ENCODE results near the gene PFKP.
"Not testable (repeated sequence)": the region's sequence is repeated elsewhere in the genome, so short reads cannot be mapped to it uniquely, and the experiment has no call there.

PFKP gene

DNA sequence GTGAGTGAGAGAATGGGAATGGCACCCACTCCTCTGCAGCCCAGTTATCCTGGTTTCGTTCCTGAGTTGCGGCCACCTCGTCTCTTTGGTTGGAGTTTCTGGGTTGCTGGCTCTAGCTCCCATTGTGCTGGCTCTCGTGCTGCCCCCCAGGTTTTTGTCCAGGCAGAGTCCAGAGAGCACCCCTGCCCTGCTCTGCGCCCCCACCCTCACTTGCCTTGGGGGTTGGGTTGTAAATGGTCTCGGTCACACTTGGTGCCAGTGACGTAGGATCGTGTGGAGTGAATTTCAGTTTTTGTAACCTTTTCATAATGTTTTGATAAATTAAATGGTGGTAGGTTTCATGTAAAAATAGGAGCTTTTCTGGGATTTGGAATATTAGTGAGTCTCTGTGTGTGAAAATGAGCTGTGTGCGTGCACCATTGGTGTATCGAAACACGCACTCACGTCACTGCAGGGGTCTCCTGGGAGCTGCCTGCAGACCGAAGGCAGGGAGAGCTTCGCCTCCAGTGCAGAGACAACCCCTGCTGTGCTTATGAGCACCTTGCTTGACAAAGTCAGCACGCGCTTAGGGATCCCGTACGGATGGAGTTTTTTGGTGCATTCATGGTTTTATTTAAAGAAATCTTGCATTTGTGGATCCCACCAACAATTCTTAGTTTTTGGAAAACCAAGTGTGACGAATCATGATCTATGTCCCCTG, 32.9 kb downstream of the PFKP start:
- DNase-seq: no peak

DNA sequence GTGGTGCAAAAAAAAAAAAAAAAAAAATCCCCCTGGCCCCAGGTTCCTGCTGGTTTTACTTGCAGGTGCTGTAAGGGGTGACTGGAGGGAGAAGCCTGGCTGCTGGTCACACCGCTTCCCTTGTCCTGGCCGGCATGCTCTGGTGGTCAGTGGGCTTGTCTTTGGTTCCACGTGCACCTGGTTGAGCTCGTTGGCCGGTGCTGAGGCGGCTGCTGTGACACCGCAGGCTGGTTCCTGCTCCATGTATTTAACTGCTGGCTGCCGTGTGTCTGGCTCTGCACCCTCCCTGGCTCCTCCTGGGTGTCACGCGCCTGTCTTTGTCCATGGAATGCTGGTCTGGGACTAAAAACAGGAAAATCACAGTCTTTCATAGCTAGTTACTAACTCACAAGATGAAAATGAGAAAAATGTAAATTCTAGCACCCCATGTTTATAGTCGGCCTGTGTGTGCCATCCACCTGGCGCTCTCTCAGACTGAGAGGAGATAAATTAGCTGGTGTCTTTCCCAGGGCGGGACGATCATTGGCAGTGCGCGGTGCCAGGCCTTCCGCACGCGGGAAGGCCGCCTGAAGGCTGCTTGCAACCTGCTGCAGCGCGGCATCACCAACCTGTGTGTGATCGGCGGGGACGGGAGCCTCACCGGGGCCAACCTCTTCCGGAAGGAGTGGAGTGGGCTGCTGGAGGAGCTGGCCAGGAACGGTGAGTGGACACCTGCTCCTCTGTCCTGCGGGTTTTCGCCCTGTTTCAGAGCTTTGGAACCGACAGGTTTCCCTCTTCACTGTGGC, 33.7 kb downstream of the PFKP start:
- DNase-seq: no peak

DNA sequence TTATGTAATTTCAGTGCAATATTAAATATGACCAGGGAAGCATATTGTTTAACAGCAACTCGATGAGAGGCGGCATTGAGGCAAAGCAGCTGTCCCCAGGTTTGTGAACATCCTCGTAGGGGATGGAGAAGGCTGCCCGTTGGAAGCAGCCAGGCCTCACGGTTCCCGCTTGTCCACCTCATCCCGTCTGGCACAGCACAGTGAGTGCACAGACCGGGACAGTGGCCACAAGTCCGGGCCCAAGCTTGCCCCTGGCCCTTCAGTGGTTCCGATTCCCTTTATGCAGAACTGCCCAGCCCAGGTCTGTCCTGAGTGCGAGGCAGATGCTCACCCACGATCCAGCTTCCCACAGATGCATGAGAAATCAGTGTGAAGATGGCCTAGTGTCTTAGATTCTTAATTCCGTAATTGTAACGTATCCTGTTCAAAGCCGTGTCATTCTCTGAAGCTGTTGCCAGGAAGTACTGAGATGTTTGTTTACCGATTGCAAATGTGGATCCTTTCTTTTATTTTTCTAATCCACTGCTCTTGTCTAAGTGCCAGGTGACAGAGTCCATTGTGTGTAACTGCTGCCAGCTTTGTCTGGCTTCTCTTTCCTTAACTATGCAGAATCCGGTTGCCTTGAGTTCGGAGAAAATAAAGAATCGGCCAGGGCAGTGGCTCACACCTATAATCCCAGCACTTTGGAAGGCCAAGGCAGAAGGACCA, 35.5 kb downstream of the PFKP start:
- DNase-seq: no peak

DNA sequence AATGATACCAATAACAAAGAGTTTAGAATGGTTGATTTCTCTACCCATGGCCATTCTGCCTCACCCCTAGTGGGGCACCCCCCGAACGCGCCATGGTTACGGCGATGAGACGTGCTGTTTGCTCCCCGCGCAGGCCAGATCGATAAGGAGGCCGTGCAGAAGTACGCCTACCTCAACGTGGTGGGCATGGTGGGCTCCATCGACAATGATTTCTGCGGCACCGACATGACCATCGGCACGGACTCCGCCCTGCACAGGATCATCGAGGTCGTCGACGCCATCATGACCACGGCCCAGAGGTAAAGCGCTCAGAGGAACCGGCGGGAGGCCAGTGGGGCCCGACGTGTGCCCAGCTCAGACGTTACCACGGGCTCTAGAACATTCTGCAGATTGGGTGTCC, 36.3 kb downstream of the PFKP start:
- no peak for DNase-seq

DNA sequence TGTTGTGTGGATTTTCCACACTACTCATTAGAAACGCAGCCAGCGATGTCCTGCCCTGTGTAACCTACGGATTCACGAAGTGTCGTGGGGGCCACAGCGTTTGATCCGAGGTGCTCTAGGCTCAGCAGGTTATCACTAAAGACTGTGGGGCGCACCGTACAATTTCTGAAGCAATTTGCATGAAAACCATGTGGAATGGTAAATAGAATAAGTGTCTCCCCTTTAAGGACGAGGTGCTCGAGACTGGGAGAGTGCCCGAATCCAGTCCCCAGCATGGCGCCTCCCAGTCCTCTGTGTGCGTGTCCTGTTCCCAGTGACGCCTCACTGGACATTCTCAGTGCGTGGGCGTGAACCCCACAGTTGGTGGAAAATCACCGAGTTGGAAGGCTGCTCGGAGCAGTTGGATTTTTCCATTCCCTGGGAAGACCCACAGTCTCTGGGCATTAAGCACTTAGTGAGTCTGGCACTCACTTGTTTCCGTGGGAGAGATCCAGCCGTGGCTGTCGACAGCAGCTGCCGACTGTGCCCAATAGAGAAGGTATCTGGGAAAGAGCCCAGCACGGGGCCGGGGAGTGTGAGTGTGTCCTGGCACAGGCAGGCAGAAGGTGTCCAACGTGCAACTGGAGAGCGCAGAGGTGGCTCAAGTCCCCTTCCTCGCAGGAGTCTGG, 37.0 kb downstream of the PFKP start:
- no peak for DNase-seq

DNA sequence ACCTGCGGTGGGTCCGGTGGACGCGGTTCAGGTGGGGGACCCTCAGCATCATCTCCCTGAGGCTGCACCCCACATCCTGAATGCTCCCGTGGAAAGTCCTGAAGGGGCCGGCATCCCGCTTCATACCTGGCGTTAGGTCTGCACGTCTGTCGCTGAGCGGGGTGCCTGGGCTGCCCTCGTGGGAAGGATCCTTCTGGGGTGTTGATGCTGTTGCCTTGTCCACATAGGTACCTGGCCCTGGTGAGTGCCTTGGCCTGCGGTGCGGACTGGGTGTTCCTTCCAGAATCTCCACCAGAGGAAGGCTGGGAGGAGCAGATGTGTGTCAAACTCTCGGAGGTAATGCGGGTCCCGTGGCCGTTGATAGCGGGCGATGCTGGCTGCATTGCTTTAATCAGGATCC, 37.8 kb downstream of the PFKP start:
- no peak for DNase-seq

DNA sequence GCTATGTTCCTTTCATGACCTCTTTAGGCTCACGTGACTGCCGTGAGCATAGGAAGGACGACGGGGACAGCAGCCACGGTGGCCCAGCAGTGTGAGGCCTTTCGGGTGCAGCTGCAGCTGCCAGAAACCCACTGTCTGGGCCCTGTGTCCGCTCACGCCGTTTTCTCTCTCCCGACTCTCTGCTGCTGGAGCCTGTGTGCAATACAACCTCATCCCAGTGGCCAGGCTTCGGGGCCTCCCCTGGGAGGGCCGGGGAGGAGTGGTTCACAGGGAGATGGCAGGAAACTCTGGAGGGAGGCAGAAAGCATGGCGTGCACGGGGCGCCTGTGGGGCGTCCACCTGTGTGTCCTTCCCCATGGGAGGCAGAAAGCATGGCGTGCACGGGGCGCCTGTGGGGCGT, 38.6 kb downstream of the PFKP start:
- no peak for DNase-seq

DNA sequence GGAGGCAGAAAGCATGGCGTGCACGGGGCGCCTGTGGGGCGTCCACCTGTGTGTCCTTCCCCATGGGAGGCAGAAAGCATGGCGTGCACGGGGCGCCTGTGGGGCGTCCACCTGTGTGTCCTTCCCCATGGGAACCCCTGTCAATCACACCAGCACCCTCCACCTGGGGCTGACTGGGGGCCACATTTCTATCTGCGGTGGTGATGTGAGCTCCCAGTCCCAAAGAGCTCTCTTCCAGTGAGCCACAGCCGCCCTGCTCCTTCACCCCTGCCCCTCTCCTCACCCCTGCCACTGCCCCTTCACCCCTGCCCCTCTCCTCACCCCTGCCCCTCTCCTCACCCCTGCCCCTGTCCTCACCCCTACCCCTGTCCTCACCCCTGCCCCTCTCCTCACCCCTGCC, 39.0 kb downstream of the PFKP start:
- not testable (repeated sequence) for DNase-seq

DNA sequence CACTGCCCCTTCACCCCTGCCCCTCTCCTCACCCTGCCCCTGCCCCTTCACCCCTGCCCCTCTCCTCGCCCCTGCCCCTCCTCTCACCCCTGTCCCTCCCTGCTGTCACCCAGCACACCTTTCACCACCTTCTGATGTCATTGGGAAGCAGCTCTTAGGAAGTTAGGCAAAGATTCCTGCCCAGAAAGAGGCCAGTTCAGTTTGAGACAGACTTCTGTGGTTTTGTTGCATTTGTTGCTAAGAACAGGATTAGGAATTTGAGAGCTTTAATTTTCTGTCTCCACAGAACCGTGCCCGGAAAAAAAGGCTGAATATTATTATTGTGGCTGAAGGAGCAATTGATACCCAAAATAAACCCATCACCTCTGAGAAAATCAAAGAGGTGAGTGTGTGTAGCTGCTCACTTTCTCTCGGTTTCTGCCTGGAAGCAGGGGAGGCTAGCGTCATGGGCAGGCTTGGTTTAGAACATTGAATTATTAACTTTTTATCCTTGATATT, 39.6 kb downstream of the PFKP start:
- DNase-seq: no peak

DNA sequence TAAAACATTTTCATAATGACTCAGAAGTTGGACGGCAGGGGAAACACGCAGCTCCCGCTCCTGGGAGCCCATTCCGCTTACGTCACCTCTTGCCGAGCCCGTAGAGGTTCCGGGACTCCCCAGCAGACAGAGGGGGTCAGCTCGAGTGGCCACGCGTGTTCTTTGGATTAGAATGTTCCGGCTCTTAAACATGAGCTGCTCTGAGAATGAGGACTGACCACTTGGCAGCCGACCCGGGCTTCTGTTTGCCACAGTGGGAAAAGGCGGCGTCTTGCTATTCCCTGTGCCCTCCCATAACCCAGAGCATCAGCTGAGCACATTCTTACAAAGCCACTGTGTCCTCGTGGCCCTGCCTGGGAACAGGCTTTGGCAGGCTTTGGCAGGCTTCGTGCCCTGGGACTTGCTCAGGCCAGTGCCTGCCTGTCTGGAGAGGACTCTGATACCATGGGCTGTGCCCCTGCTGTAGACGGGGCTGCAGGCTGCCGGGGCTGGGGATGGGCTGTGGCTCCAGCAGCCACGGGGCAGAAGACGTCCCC, 40.1 kb downstream of the PFKP start:
- no peak for DNase-seq

DNA sequence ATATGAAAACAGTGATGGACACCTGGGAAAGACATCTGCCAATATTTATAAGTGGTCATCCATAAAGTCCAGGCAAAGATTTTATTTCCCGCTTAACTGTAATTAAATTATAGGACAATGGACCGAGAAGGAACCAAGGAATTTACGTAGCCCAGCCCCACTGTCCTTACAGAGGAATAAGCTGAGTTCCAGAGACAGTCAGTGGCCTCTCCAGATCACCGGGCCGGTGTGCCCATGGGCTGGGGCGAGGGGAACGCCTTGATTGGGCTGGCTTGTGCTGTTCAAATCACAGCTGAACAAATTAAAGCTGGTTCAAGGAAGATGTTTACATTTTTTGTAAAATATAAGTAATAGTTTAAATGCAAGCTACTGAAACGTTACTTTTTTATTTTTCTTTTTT, 40.7 kb downstream of the PFKP start:
- DNase-seq: no peak

DNA sequence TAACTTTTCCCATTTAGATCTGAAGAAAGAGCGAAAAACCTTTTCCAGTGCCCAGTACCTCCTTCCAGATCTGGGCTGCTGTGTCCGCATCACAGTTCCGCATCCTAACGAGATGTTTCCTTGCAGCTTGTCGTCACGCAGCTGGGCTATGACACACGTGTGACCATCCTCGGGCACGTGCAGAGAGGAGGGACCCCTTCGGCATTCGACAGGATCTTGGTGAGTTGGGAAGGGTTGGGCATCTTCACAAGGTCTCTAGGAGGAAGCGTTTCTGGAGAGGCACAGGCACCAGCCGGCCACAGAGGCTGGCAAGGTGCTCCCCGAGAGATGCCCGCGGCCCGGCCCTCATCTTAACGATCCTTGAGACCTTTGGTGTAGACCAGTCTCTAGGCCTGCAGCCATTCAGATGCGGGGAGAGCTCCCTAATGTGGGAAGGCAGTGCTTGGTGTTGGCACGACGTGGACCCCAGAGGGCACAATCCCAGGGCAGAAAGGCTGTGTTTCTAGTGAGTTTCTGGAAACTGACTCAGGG, 41.3 kb downstream of the PFKP start:
- DNase-seq: no peak

DNA sequence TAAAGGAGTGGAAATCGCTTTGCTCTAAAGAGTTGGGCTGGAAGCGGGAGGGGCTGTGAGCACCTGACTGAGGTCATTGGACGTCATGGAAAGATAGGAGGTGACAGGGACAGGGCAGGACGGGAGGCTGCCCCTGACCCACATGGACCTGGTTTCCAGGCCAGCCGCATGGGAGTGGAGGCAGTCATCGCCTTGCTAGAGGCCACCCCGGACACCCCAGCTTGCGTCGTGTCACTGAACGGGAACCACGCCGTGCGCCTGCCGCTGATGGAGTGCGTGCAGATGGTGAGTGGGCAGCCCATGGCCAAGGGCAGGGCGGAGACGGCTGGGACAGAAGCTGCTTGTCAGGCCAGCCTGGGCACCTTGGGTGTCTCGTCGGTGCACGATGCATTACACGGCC, 41.8 kb downstream of the PFKP start:
- DNase-seq: no peak

DNA sequence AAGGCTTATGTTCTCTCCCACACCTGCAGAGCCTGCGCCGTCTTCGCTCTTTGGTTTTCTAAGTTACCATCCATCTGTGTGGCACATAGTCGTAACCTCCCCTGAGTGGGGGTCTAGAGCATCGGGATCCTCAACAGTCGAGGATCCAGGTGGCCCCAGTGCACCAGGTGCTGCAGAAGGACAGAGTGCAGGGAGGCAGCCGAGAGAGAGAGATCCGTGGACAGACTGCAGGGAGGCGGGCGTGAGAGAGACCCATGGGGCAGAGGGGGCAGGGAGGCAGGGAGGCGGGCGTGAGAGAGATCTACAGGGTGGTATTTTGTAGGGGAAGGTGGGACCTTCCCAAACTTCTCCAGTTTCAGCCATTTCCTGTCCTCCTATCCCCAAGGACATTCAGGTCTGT, 42.3 kb downstream of the PFKP start:
- DNase-seq: no peak

DNA sequence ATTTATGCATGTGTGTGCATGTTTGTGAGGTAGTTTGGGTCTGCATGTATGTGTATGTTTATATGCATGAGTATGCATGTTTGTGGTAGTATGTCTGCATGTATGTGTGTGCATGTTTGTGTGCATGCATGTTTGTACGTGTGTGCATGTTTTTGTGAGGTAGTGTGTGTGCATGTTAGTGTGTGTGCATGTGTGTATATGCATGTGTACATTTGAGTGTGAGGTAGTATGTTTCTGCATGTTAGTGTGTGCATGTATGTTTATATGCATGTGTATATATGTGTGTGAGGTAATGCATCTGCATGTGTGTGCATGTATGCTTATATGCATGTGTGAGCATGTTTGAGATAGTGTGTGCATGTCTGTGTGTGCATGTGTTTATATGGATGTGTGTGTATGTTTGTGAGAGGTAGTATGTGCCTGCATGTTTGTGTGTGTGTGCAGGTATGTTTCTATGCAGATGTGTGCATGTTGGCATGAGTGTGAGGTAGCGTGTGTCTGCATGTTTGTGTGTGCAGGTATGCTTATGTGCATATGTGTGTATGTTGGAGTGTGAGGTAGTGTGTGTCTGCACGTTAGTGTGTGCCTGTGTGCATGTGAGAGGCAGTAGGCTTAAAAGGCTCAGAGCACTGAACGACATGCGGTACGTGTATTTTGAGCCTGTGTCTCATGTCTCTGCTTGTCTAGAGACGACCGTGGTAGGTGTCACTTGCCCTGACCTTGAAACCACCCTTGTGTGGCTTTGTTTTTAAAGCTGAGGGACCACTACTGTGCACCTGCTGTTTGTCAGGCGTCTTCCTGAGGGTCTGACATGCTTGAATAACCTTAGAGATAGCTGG, 43.7 kb downstream of the PFKP start:
- DNase-seq: no peak

DNA sequence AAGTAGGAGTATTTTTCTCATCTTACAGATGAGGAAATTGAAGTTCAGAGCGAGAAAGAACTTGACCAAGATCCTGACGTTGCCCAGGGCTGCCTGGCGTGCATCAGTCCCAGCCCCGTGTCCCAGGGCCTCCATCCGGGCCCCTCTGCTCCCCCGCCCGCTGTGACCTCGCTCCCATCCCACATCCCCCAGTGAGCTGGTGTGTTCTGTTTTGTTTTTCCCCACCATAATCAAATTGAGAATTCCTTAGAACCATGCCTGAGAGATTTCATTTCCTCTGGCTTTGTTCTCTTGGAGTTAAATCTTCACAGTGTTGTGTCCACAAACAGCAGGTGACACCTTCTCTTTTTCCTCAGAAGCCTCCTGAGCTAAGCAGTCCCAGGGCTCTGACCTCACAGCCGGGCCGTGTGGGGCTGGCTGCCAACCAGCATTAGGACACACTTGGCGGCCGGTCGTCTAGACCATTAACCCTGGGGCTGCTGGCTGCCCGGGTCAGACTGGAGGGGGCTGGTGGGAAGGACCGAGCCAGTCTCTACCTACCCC, 44.3 kb downstream of the PFKP start:
- DNase-seq: no peak

DNA sequence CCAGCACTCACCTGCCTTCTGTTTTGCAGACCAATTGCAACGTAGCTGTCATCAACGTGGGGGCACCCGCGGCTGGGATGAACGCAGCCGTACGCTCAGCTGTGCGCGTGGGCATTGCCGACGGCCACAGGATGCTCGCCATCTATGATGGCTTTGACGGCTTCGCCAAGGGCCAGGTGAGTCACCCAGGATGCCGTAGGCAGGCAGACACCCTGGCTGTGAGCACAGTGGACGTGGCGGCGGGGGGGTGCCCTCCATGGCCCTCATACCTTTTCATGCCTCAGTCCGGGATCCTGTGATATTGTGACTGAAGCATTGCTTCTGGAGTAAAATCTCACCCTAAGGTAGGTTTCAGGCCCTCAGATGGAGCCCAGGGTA, 46.0 kb downstream of the PFKP start:
- DNase-seq: no peak

DNA sequence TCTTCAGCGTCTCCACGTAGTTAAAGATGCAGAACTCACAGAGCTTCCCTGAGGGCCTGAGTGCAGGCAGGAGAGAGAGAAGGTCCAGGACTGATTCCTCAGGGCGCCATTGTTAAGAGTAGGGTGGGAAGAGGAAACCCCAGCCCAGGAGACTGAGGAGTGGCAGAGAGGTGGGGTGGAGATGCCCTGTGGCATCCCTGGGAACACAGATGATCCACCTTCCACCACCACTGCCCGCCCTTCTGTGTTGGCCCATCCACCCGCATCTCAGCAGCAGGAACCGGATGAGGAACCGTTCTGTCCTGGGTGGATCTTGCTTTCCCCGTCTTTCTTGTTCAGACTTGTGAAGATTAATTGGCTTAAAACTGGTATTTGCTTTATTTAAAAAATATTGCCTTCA, 48.3 kb downstream of the PFKP start:
- no peak for DNase-seq

DNA sequence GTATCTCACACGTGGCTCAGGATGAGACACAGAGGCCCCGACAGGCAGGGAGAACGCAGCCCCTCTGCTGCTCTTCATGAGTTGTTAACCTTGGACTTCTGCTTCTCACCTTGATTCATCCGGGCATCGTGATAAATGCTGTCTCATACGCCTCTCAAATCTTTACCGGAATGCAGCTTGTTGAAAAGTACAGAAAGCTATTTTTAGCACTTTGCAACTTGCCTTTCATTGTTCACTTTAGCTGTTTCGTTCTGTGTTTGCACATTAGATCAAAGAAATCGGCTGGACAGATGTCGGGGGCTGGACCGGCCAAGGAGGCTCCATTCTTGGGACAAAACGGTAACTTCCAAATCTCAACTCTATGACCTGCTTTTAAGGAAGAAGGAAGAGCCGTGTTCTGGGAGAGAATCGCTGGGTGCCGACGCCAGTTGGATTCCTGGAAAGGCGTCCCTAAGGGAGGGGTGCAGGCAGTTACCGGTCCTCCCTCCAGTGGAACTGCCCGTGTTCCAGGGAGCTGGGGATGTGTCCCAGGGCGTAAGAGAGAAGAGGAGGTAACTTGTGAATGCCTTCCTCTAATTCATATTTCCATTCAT, 49.3 kb downstream of the PFKP start:
- DNase-seq: no peak

DNA sequence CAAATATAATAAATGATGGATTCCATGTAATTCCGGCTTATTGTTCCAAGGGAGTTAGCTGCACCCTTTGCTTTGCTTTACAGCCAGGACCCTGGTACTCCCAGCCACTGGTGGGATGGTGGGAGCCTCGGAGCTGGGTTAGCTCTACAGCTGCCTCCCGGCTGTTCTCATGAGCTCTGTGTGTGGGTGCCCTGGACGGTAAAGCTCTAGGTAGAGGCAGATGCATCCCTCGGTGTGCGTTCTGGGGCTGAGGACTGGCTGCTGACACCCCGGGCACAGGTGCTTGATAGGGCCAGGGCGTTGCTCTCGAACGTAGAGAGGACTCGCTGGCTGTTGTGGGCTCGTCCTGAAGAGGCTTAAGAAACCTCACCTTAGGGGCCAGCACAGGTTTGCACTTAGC, 50.1 kb downstream of the PFKP start:
- DNase-seq: no peak

DNA sequence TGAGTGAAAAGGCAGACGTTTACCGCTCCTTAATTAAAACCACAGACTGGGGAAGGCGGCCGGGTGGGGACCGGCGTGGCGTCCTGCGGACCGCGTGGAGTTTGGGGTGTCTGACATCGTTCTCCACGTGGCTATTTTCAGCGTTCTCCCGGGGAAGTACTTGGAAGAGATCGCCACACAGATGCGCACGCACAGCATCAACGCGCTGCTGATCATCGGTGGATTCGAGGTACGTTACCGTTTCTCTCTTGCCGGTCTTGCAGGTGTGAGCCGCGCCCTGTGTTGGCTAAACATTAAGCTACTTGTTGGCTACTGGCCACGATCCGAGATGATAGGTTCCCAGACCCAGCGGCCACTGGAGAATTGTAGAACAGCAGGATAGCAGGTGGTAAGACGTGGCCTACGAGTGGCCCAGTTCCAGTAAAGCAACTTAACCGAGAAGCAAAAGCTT, 51.3 kb downstream of the PFKP start:
- no peak for DNase-seq

Measured in activated effector memory CD4-positive, alpha-beta T cell treated with anti-CD3 and anti-CD28 coated beads, Interleukin-2, amount 50 U/mL, for 16 hours (primary cell).